ENCODE results near the gene CREB5.

DNA sequence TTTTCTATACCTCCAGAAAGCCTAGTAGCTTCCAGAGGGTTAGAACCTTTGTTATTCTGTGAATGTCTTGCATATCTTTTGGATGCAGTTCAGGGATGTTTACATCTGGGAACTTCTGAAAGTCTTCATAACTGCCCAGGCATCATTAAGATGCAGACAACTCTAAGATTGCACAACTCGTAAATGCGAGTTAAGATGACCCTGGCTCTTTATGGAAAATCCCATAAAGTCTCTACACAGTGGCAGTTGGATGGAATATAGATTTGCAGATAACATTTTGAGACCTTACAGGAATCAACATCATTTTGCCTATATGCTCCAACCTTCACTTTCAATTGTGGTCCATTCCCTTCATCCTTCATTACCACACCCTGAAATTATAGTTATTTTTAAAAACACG lies 151.7 kb downstream of the CREB5 start:
- TF ChIP-seq CTCF (conservative IDR thresholded peaks at IDR 0.05; ENCODE audit: low read length) = no peak
- no peak for TF ChIP-seq EZH2phosphoT487 (IDR thresholded peaks at IDR 0.05; ENCODE audit: borderline replicate concordance)

Measured in Loucy (cell line).